GM12878 (cell line): ENCODE data around the gene ME3. TPM values are rescaled to one million over a fixed set of nuclear protein-coding genes. Genes with fewer than 3 reads are reported as not detected.

Source experiments
- ATAC-seq: fragments of 200-7000 bp; cut with Tn5 transposase; 3 replicates; pipeline ENCODE4 v1.9.1; 2020; ENCODE audit warnings: mild to moderate bottlenecking, moderate library complexity
- BruUV-seq: library from RNA; stranded (reverse); fragments of 400-500 nt; replicated peaks from 2 replicates; lab custom pipeline; 2021; lab: Mats Ljungman, UMichigan
- CTCF ChIA-PET: fragments of 300-600 bp; sonication (Branson Sonifier 250); formaldehyde crosslinking; extraction: SDS; loops from one replicate; lab custom pipeline; 2021; ENCODE audit warnings: inconsistent platforms; lab: Yijun Ruan, JAX
- POLR2A ChIA-PET: fragments of 350-600 bp; formaldehyde crosslinking; extraction: SDS; loops from one replicate; lab custom pipeline; 2021; ENCODE audit warnings: inconsistent platforms; lab: Charles Lee
- RAD21 ChIA-PET: fragments of 300-600 bp; sonication (Branson Sonifier 250); formaldehyde crosslinking; loops from one replicate; lab custom pipeline; 2023; ENCODE audit warnings: antibody characterized with exemption; ENCODE audit not compliant: unreplicated experiment; lab: Charles Lee
- SMC1A ChIA-PET: fragments of 300-600 bp; sonication (Branson Sonifier 250); formaldehyde crosslinking; loops from one replicate; lab custom pipeline; 2023; ENCODE audit not compliant: unreplicated experiment, uncharacterized antibody; lab: Charles Lee
- DNase-seq: peaks from one replicate; pipeline ENCODE4 v3.0.0-alpha.2; 2011; ENCODE audit warnings: low read depth, low spot score
- FAIRE-seq: peaks from 3 replicates; lab custom pipeline; 2011; peaks lifted over from hg19 to GRCh38; lab: Jason Lieb, UNC
- H2AFZ ChIP-seq: 2 replicates; pipeline ENCODE4 v1.6.0; 2011; ENCODE audit warnings: low read depth, low read length, control low read depth; ENCODE audit not compliant: control insufficient read depth
- H3K27ac ChIP-seq: 2 replicates; pipeline ENCODE4 v1.5.1; 2011; ENCODE audit warnings: control low read depth; ENCODE audit not compliant: control insufficient read depth, insufficient read depth
- H3K27me3 ChIP-seq, 2 experiments: replicated peaks in 1 of 2; 2 replicates each; pipeline versions ENCODE4 v1.6.0 to v1.6.1; 2011; ENCODE audit warnings: low read length in 1 of 2; ENCODE audit not compliant: control insufficient read depth in 2 of 2, insufficient read depth in 2 of 2
- H3K36me3 ChIP-seq, 2 experiments: 2 replicates each; pipeline ENCODE4 v1.5.1; 2011; ENCODE audit warnings: low read length in 1 of 2; ENCODE audit not compliant: control insufficient read depth in 2 of 2, insufficient read depth in 2 of 2
- H3K4me1 ChIP-seq: 2 replicates; pipeline ENCODE4 v1.6.1; 2011; ENCODE audit warnings: mild to moderate bottlenecking, low read length, moderate library complexity, mixed read lengths; ENCODE audit not compliant: control insufficient read depth, insufficient read depth
- H3K4me2 ChIP-seq: 2 replicates; pipeline ENCODE4 v1.6.0; 2011; ENCODE audit warnings: control low read depth; ENCODE audit not compliant: control insufficient read depth, insufficient read depth
- H3K4me3 ChIP-seq: fragments of 200-600 bp; sonication (generic); 2 replicates; pipeline ENCODE4 v1.5.1; 2016
- H3K79me2 ChIP-seq: 2 replicates; pipeline ENCODE4 v1.6.0; 2011; ENCODE audit warnings: low read length; ENCODE audit not compliant: control insufficient read depth, insufficient read depth
- H3K9ac ChIP-seq: 2 replicates; pipeline ENCODE4 v1.8.0; 2011; ENCODE audit warnings: low read length, control low read depth, mixed read lengths; ENCODE audit not compliant: control insufficient read depth, insufficient read depth
- H3K9me3 ChIP-seq: replicated peaks from 3 replicates; pipeline ENCODE4 v1.5.1; 2011; ENCODE audit warnings: mild to moderate bottlenecking, low read length; ENCODE audit not compliant: control insufficient read depth, insufficient read depth
- H4K20me1 ChIP-seq: 2 replicates; pipeline ENCODE4 v1.6.0; 2011; ENCODE audit not compliant: control insufficient read depth, insufficient read depth
- CHD1 ChIP-seq: IDR thresholded peaks from 2 replicates; pipeline ENCODE4 v1.6.1; 2012; ENCODE audit warnings: low read depth, low read length, improper control_type of control experiment
- EP300 ChIP-seq, 2 experiments: fragments of 150-350 bp in 1 of 2; IDR thresholded peaks; 2 replicates each; pipeline ENCODE4 v1.6.1; 2011 to 2012; ENCODE audit warnings: low read depth in 2 of 2, low read length in 2 of 2, borderline replicate concordance in 1 of 2, improper control_type of control experiment in 1 of 2, inconsistent platforms in 1 of 2; ENCODE audit not compliant: control insufficient read depth in 1 of 2
- IRF4 ChIP-seq: IDR thresholded peaks from 2 replicates; pipeline ENCODE4 v1.6.1; 2011; ENCODE audit warnings: low read depth, low read length
- JUNB ChIP-seq: IDR thresholded peaks from 2 replicates; pipeline ENCODE4 v1.6.1; 2016; ENCODE audit warnings: antibody characterized with exemption, mild to moderate bottlenecking
- MTA3 ChIP-seq: IDR thresholded peaks from 2 replicates; pipeline ENCODE4 v1.6.1; 2012; ENCODE audit warnings: low read length, inconsistent platforms, borderline replicate concordance
- MXI1 ChIP-seq: fragments of 150-350 bp; IDR thresholded peaks from 2 replicates; pipeline ENCODE4 v1.6.1; 2011; ENCODE audit warnings: low read depth, mild to moderate bottlenecking, inconsistent platforms, low read length, improper control_type of control experiment
- MYB ChIP-seq: fragments of 150-350 bp; IDR thresholded peaks from 2 replicates; pipeline ENCODE4 v1.6.1; 2014; ENCODE audit warnings: mild to moderate bottlenecking, low read depth, low read length, borderline replicate concordance
- NFIC ChIP-seq: IDR thresholded peaks from 2 replicates; pipeline ENCODE4 v1.6.1; 2012; ENCODE audit warnings: low read depth, mild to moderate bottlenecking, inconsistent platforms, low read length, moderate library complexity
- NFYA ChIP-seq: IDR thresholded peaks from 2 replicates; pipeline ENCODE4 v1.6.1; 2011; ENCODE audit warnings: low read depth, mild to moderate bottlenecking, low read length, improper control_type of control experiment, borderline replicate concordance
- NR2C2 ChIP-seq: IDR thresholded peaks from 2 replicates; pipeline ENCODE4 v1.6.1; 2011; ENCODE audit warnings: borderline replicate concordance, low read depth; ENCODE audit not compliant: control insufficient read depth, insufficient read length
- NR2F1 ChIP-seq: fragments of 450-650 bp; conservative IDR thresholded peaks from 2 replicates; pipeline ENCODE4 v1.6.1; 2017; ENCODE audit warnings: mild to moderate bottlenecking
- PAX5 ChIP-seq: IDR thresholded peaks from 2 replicates; pipeline ENCODE4 v1.6.1; 2011; ENCODE audit warnings: low read depth, low read length, borderline replicate concordance
- POLR2AphosphoS2 ChIP-seq: IDR thresholded peaks from 2 replicates; pipeline ENCODE4 v1.6.1; 2011; ENCODE audit warnings: low read depth, mild to moderate bottlenecking, low read length, improper control_type of control experiment, moderate library complexity
- POU2F2 ChIP-seq: IDR thresholded peaks from 3 replicates; pipeline ENCODE4 v1.6.1; 2011; ENCODE audit warnings: low read depth, mild to moderate bottlenecking, low read length, borderline replicate concordance
- RAD51 ChIP-seq: fragments of 450-650 bp; IDR thresholded peaks from 2 replicates; pipeline ENCODE4 v1.6.1; 2016; ENCODE audit warnings: moderate library complexity, mild to moderate bottlenecking, inconsistent platforms
- RCOR1 ChIP-seq: conservative IDR thresholded peaks from 2 replicates; pipeline ENCODE4 v1.6.1; 2012; ENCODE audit warnings: low read depth, low read length, improper control_type of control experiment
- SREBF1 ChIP-seq: IDR thresholded peaks from 2 replicates; pipeline ENCODE4 v1.6.1; 2012; ENCODE audit warnings: mild to moderate bottlenecking, low read length
- STAT3 ChIP-seq: IDR thresholded peaks from 2 replicates; pipeline ENCODE4 v1.6.1; 2011; ENCODE audit warnings: low read depth, low read length, improper control_type of control experiment
- TCF7 ChIP-seq: IDR thresholded peaks from 2 replicates; pipeline ENCODE4 v1.6.1; 2014; ENCODE audit warnings: antibody characterized with exemption, borderline replicate concordance
- ZNF274 ChIP-seq: IDR thresholded peaks from one replicate; pipeline ENCODE4 v1.8.0; 2011; ENCODE audit not compliant: insufficient read length, insufficient read depth
- WGBS: methylation state at CpG from one replicate; pipeline ENCODE4 v1.1.6; 2016; ENCODE audit warnings: low lambda C conversion rate; ENCODE audit not compliant: insufficient replicate concordance, insufficient coverage; ENCODE audit errors: missing lambda C conversion rate; 5-methylcytosine and 5-hydroxymethylcytosine counted together
- in situ Hi-C: fragments of 300-500 bp; cut with MboI; formaldehyde crosslinking; loops from 9 replicates; pipeline ENCODE4 v1.14.3; 2018; ENCODE audit warnings: mixed read lengths
- intact Hi-C: fragments of 100-400 bp; cut with micrococcal nuclease; formaldehyde crosslinking; loops from one replicate; pipeline ENCODE4 v1.14.2; 2022; ENCODE audit not compliant: unreplicated experiment
- polyA plus RNA-seq, 11 experiments: library from polyadenylated mRNA; depleted of rRNA in 4 of 11; unstranded in 6 of 11; stranded (reverse) in 5 of 11; fragments of >200 nt; fragmentation: Nextera tagmentation in 4 of 11; fragmentation: Illumina TruSeq in 1 of 11; extraction: Ambion mirVana in 4 of 11; extraction: Trizol in 1 of 11; gene quantifications; 1 replicate in 1 of 11; 2 replicates in 10 of 11; pipeline versions ENCODE4 v1.2.1 to v1.2.3, GENCODE V29; 2011 to 2016; ENCODE audit warnings: inconsistent platforms in 2 of 11, missing spikeins in 2 of 11, low read depth in 1 of 11
- total RNA-seq, 4 experiments: library from RNA; depleted of rRNA in 3 of 4; stranded (reverse); fragments of >200 nt in 3 of 4; fragmentation: Illumina TruSeq in 1 of 4; extraction: Trizol in 1 of 4; gene quantifications; 2 replicates each; pipeline versions ENCODE4 v1.2.1 to v1.2.3, GENCODE V29; 2013 to 2021
- TF ChIP-seq, protein P1 (sequence below): IDR thresholded peaks from 2 replicates; pipeline ENCODE4 v1.6.1; 2012; ENCODE audit warnings: low read depth, low read length, improper control_type of control experiment
- TF ChIP-seq, protein P2 (sequence below): IDR thresholded peaks from 2 replicates; pipeline ENCODE4 v1.6.1; 2011; ENCODE audit warnings: borderline replicate concordance, low read depth, mild to moderate bottlenecking, moderate library complexity, low read length; ENCODE audit not compliant: insufficient read depth, poor library complexity, severe bottlenecking
- TF ChIP-seq, protein P3 (sequence below): IDR thresholded peaks from 2 replicates; pipeline ENCODE4 v1.6.1; 2011; ENCODE audit warnings: borderline replicate concordance, low read depth, mild to moderate bottlenecking, moderate library complexity, mixed read lengths, low read length; ENCODE audit not compliant: insufficient read depth; ENCODE audit errors: extremely low read length

ME3 gene
- total and polyA plus RNA-seq, 10 of the 15 experiments (the other 5 are each of a cell fraction or from before 2014, with no cell fraction given), result 0.06 to 0.40 (median 0.19) TPM; not detected in 2

GRCh38 chr11:86443415-86443814 is 229.0 kb downstream of the ME3 start:
- SMC1A ChIA-PET, result interaction anchor here (1.1 to 1.3 kb wide), 2 partner anchors 95 to 151 kb away, joined by 3 read pairs; no protein-coding TSS in a partner anchor
- TF ChIP-seq PAX5 (peak; percentile 44; the same call in 1 of the 2 replicates), NFIC (peak; percentile 78; the same call in 1 of the 2 replicates), JUNB (no peak), ZNF274 (no peak), TCF7 (peak; percentile 96), EP300 (IDR thresholded peaks at IDR 0.05; ENCODE audit: borderline replicate concordance in 1 of 2, control insufficient read depth in 1 of 2, low read depth in 2 of 2, low read length in 2 of 2) (no peak), POLR2AphosphoS2 (no peak), SREBF1 (no peak), MTA3 (peak; percentile 76; the same call in 1 of the 2 replicates), RCOR1 (no peak), IRF4 (0 out of 2 replicates have a peak, but pooled peaks have one; percentile 22), RAD51 (no peak), NR2F1 (no peak), CHD1 (no peak), STAT3 (no peak), MXI1 (no peak), NR2C2 (no peak), MYB (no peak), NFYA (no peak), POU2F2 (0 out of 3 replicates have a peak, but pooled peaks have one; percentile 37)
- TF ChIP-seq, protein P1, sequence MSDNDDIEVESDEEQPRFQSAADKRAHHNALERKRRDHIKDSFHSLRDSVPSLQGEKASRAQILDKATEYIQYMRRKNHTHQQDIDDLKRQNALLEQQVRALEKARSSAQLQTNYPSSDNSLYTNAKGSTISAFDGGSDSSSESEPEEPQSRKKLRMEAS, result no peak
- TF ChIP-seq, protein P2, sequence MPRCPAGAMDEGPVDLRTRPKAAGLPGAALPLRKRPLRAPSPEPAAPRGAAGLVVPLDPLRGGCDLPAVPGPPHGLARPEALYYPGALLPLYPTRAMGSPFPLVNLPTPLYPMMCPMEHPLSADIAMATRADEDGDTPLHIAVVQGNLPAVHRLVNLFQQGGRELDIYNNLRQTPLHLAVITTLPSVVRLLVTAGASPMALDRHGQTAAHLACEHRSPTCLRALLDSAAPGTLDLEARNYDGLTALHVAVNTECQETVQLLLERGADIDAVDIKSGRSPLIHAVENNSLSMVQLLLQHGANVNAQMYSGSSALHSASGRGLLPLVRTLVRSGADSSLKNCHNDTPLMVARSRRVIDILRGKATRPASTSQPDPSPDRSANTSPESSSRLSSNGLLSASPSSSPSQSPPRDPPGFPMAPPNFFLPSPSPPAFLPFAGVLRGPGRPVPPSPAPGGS, result no peak
- TF ChIP-seq, protein P3, sequence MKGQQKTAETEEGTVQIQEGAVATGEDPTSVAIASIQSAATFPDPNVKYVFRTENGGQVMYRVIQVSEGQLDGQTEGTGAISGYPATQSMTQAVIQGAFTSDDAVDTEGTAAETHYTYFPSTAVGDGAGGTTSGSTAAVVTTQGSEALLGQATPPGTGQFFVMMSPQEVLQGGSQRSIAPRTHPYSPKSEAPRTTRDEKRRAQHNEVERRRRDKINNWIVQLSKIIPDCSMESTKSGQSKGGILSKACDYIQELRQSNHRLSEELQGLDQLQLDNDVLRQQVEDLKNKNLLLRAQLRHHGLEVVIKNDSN, result no peak

More at GRCh38 chr11:86443415-86443814, 229.0 kb downstream of the ME3 start:
- Histone ChIP-seq H3K9me3 (no peaks in the 10 kb centered on the region), H3K79me2 (no peaks in the 10 kb centered on the region), H3K4me1 (peaks cover 11% of the 10 kb centered on the region), H3K27me3 (no peaks in the 10 kb centered on the region), H4K20me1 (no peaks in the 10 kb centered on the region), H3K9ac (no peak overlapping the region), H3K4me2 (no peak overlapping the region; the same call in 1 of the 2 replicates), H3K27ac (no peak overlapping the region), H2AFZ (peak overlapping the region; percentile 24; the same call in 1 of the 2 replicates), H3K4me3 (no peak overlapping the region), H3K36me3 (no peaks in the 10 kb centered on the region)
- ChIA-PET RAD21 (interaction anchor here (0.6 kb wide), 1 partner anchor 14 kb away, joined by 3 read pairs; no protein-coding TSS in a partner anchor), POLR2A (interaction anchor here (0.6 kb wide), 1 partner anchor 151 kb away, joined by 3 read pairs; no protein-coding TSS in a partner anchor), CTCF (interaction anchor here (1.2 to 2.5 kb wide), 4 partner anchors 11 to 504 kb away, joined by 3 to 14 read pairs (median 3); no protein-coding TSS in a partner anchor)
- WGBS, result 0% methylated on average over 1 of the region's 1 CpG
- intact Hi-C loops, result no loop called here
- no peak for DNase-seq
- in situ Hi-C loops, result no loop called here
- peak; percentile 38 for ATAC-seq
- peak; percentile 88 for FAIRE-seq
- BruUV-seq, result no TSS peak
